Medulla oblongata (tissue), 1 donor: ENCODE measurements around the gene PISD.

Source experiments
- DNase-seq: peaks from one replicate; pipeline ENCODE4 v3.0.0-alpha.2; 2015; ENCODE audit errors: extremely low spot score

Gene PISD

DNA sequence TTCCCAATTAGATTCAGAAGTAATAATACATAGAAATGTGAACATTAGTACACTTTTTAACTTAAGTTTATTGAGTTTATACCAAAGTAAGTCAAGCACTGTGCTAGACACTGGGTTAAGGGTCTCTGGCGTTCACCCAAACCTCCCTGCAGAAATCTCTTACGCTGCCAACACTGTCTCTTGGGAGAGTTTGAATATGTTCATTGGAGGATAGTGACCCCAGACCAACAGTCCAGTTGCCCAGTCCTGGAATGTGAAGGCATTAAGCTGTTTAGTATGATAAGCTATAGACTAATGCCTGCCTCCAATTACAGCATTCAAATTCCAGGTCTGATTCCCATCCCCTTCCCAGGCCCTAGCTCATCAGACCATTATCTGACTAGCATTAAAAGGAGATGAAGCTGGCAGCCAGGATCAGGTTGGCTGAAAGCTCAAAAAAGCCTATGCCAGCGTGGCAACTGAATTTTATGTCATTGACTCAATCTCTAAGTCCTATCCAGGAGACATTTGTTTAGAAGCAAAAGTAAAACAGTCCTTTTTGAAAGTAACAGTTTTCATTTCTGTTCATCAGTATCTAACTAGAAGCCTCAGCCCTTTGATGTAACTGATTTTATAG, 87.9 kb downstream of the PISD start:
- peak; percentile 17 for DNase-seq

DNA sequence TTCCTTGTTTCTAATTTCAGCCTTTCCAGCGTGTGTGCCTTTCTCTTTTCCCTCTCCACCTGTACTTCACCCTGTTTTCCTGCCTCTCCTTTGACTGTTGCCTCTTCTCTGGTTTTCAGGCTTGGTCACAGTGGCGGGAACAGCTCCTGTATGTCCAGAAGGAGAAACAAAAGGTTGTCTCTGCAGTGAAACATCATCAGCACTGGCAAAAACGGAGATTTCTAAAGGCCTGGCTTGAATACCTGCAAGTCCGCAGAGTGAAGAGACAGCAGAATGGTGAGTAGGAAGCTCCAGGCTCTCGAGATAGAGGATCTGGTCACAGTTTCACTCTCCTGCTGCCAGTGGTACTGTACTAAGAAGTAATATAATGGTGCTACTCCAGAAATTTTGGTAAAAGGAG, 89.1 kb downstream of the PISD start:
- DNase-seq, result no peak

DNA sequence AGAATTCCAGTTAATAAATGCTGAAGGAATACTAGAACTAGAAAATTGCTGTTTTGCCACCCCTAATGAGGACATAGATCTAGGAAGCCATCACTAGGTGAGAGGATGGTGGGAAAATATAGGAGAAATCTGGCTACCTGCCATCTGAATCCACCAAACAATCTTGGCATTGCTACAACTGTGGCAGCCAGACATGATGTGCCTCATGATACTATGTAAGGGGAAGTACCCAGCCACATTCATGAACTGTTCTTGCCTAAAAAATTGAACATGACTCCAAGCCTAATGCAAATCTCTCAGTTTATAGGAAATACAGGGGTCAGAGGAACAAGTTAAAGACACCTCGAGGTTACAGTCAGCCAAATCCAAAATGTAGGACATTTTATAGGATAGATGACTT, 92.9 kb downstream of the PISD start:
- DNase-seq, result no peak
